HCT116 (cell line): ENCODE data around the gene GABRR2. TPM values are rescaled to one million over a fixed set of nuclear protein-coding genes. Genes with fewer than 3 reads are reported as not detected.

Experiments used
- ATAC-seq: fragments of 200-7000 bp; cut with Tn5 transposase; 2 replicates; pipeline ENCODE4 v1.9.1; 2020; ENCODE audit warnings: mild to moderate bottlenecking, moderate library complexity
- BruUV-seq: library from RNA; stranded (reverse); fragments of 400-500 nt; replicated peaks from 2 replicates; lab custom pipeline; 2021; lab: Mats Ljungman, UMichigan
- CTCF ChIA-PET: fragments of 300-600 bp; sonication (Branson Sonifier 250); formaldehyde crosslinking; loops from one replicate; lab custom pipeline; 2021; ENCODE audit warnings: antibody characterized with exemption; lab: Charles Lee
- POLR2A ChIA-PET: fragments of 300-600, 350-600 bp; sonication (Branson Sonifier 250); formaldehyde crosslinking; loops from one replicate; lab custom pipeline; 2021; ENCODE audit warnings: antibody characterized with exemption; lab: Charles Lee
- RAD21 ChIA-PET, 2 experiments: fragments of 300-600 bp; sonication (Branson Sonifier 250); formaldehyde crosslinking; loops; one replicate each; lab custom pipeline; 2023; ENCODE audit warnings: low total read pairs in 2 of 2; ENCODE audit not compliant: uncharacterized antibody in 2 of 2, unreplicated experiment in 2 of 2, low non-redundant PET in 1 of 2; lab: Charles Lee
- DNase-seq: peaks from one replicate; pipeline ENCODE4 v3.0.0-alpha.2; 2010; ENCODE audit warnings: low read depth, low spot score
- H2AFZ ChIP-seq: fragments of 200-600 bp; shearing (Covaris generic), sonication (generic); 2 replicates; pipeline ENCODE4 v1.6.1; 2017; ENCODE audit warnings: low read depth, mixed run types, mixed read lengths, antibody characterized with exemption, low read length; ENCODE audit not compliant: poor library complexity, severe bottlenecking
- H3K27ac ChIP-seq: 2 replicates; pipeline ENCODE4 v1.5.1; 2012; ENCODE audit warnings: low read depth, low read length
- H3K27me3 ChIP-seq: fragments of 200-600 bp; sonication (generic); 2 replicates; pipeline ENCODE4 v1.6.1; 2016; ENCODE audit warnings: mixed run types, low read length, mixed read lengths; ENCODE audit not compliant: insufficient read depth
- H3K36me3 ChIP-seq, 2 experiments: fragments of 200-500 bp in 1 of 2; fragments of 200-600 bp in 1 of 2; sonication (Bioruptor generic) in 1 of 2; sonication (generic) in 1 of 2; 2 replicates each; pipeline versions ENCODE4 v1.5.1 to v1.6.1; 2014 to 2016; ENCODE audit warnings: low read length in 2 of 2, inconsistent platforms in 1 of 2, mixed read lengths in 1 of 2, mixed run types in 1 of 2; ENCODE audit not compliant: insufficient read depth in 2 of 2, control insufficient read depth in 1 of 2
- H3K4me1 ChIP-seq, 2 experiments: fragments of 200-600 bp in 1 of 2; sonication (generic) in 1 of 2; 2 replicates each; pipeline versions ENCODE4 v1.5.1 to v1.6.1; 2012 to 2017; ENCODE audit warnings: low read length in 2 of 2, inconsistent platforms in 1 of 2, mild to moderate bottlenecking in 1 of 2, mixed read lengths in 1 of 2, mixed run types in 1 of 2, moderate library complexity in 1 of 2; ENCODE audit not compliant: insufficient read depth in 2 of 2, control insufficient read depth in 1 of 2
- H3K4me2 ChIP-seq: fragments of 200-600 bp; sonication (generic); 2 replicates; pipeline ENCODE4 v1.6.1; 2017; ENCODE audit warnings: mixed run types, low read length, mixed read lengths
- H3K4me3 ChIP-seq, 2 experiments: fragments of 200-600 bp in 1 of 2; sonication (generic) in 1 of 2; replicated peaks in 1 of 2; 2 replicates each; pipeline ENCODE4 v1.5.1; 2011 to 2016; ENCODE audit warnings: low read length in 2 of 2, control low read depth in 1 of 2, low read depth in 1 of 2, mild to moderate bottlenecking in 1 of 2, mixed read lengths in 1 of 2, mixed run types in 1 of 2
- H3K79me2 ChIP-seq: fragments of 200-600 bp; sonication (generic); 2 replicates; pipeline ENCODE4 v1.6.1; 2017; ENCODE audit warnings: mild to moderate bottlenecking, mixed run types, low read length, moderate library complexity, mixed read lengths; ENCODE audit not compliant: insufficient read depth
- H3K9ac ChIP-seq: fragments of 200-600 bp; sonication (generic); 2 replicates; pipeline ENCODE4 v1.6.1; 2016; ENCODE audit warnings: low read length, mixed read lengths
- H3K9me2 ChIP-seq: fragments of 200-600 bp; sonication (generic), shearing (Covaris generic); 2 replicates; pipeline ENCODE4 v1.6.1; 2017; ENCODE audit warnings: mixed run types, mild to moderate bottlenecking, moderate library complexity; ENCODE audit not compliant: insufficient read depth
- H3K9me3 ChIP-seq, 2 experiments: fragments of 200-500 bp in 1 of 2; fragments of 200-600 bp in 1 of 2; sonication (Bioruptor generic) in 1 of 2; sonication (generic) in 1 of 2; 2 replicates each; pipeline ENCODE4 v1.6.1; 2014 to 2017; ENCODE audit warnings: low read length in 2 of 2, mixed read lengths in 2 of 2, inconsistent platforms in 1 of 2, low read depth in 1 of 2, mild to moderate bottlenecking in 1 of 2, mixed run types in 1 of 2, moderate library complexity in 1 of 2; ENCODE audit not compliant: control insufficient read depth in 1 of 2, insufficient read depth in 1 of 2
- H4K20me1 ChIP-seq: fragments of 200-600 bp; sonication (generic), shearing (Covaris generic); 2 replicates; pipeline ENCODE4 v1.6.1; 2017; ENCODE audit warnings: mixed run types, mild to moderate bottlenecking, moderate library complexity; ENCODE audit not compliant: insufficient read depth
- EGR1 ChIP-seq: IDR thresholded peaks from 2 replicates; pipeline ENCODE4 v1.6.1; 2012; ENCODE audit warnings: low read depth
- ELF1 ChIP-seq: IDR thresholded peaks from 2 replicates; pipeline ENCODE4 v1.6.1; 2012; ENCODE audit warnings: low read depth, borderline replicate concordance
- MAX ChIP-seq: IDR thresholded peaks from 2 replicates; pipeline ENCODE4 v1.6.1; 2012
- SP1 ChIP-seq: IDR thresholded peaks from 2 replicates; pipeline ENCODE4 v1.6.1; 2012; ENCODE audit warnings: low read depth
- SRF ChIP-seq: IDR thresholded peaks from 2 replicates; pipeline ENCODE4 v1.6.1; 2012; ENCODE audit warnings: low read depth
- ZBTB33 ChIP-seq: IDR thresholded peaks from 2 replicates; pipeline ENCODE4 v1.6.1; 2011; ENCODE audit warnings: mild to moderate bottlenecking, low read length, moderate library complexity; ENCODE audit not compliant: insufficient replicate concordance; ENCODE audit errors: extremely low read depth
- ZFX ChIP-seq: fragments of 450-650 bp; IDR thresholded peaks from 2 replicates; pipeline ENCODE4 v1.6.1; 2017
- intact Hi-C: fragments of 100-400 bp; cut with micrococcal nuclease; formaldehyde crosslinking; loops from 2 replicates; pipeline ENCODE4 v1.10.0; 2022
- total RNA-seq: library from RNA; stranded (reverse); gene quantifications from one replicate; pipeline ENCODE4 v1.2.1, GENCODE V29; 2021; ENCODE audit not compliant: unreplicated experiment

GABRR2 gene
- total RNA-seq, 1 experiment from 2014 or later = 0.57 TPM

- H2AFZ ChIP-seq = no peak overlapping the region
- no peaks in the 10 kb centered on the region; a peak in 1 of 4 replicates for H3K9me3 ChIP-seq
- H4K20me1 ChIP-seq = no peaks in the 10 kb centered on the region
- CTCF ChIA-PET = no interaction called here
- H3K4me1 ChIP-seq = peaks cover 20 to 33% of the 10 kb centered on the region in 2 experiments
- POLR2A ChIA-PET = no interaction called here
- H3K9me2 ChIP-seq = no peaks in the 10 kb centered on the region
- H3K27me3 ChIP-seq = peaks cover 3% of the 10 kb centered on the region; the same call in 1 of the 2 replicates
- no peak for DNase-seq
- ATAC-seq = no peak
- no peak overlapping the region for H3K9ac ChIP-seq
- H3K79me2 ChIP-seq = no peaks in the 10 kb centered on the region
- no peaks in the 10 kb centered on the region for H3K36me3 ChIP-seq
- no peak overlapping the region for H3K27ac ChIP-seq
- intact Hi-C loops = no loop called here
- no peak overlapping the region for H3K4me3 ChIP-seq
- H3K4me2 ChIP-seq = no peak overlapping the region
- RAD21 ChIA-PET = no interaction called here
- TF ChIP-seq ZBTB33 = no peak
- no peak for TF ChIP-seq SP1
- no peak for TF ChIP-seq ELF1
- no peak for TF ChIP-seq ZFX
- no peak for TF ChIP-seq SRF
- TF ChIP-seq MAX = no peak
- no peak for TF ChIP-seq EGR1
- no TSS peak for BruUV-seq
These were observed 13.4 kb downstream of the GABRR2 start for GRCh38 chr6:89301586-89302194.
